CD8-positive, alpha-beta memory T cell (primary cell): Measurements from ENCODE around the gene ATOX1. TPM values are rescaled to one million over a fixed set of nuclear protein-coding genes. Genes with fewer than 3 reads are reported as not detected.
A peak's percentile ranks its signal among the peaks of the same experiment; 100 is the strongest.
"Not testable (repeated sequence)": the region's sequence is repeated elsewhere in the genome, so short reads cannot be mapped to it uniquely, and the experiment has no call there.

ENCODE experiments used
- CTCF ChIA-PET: fragments of 350-600 bp; sonication (Branson Sonifier 250); formaldehyde crosslinking; loops from one replicate; lab custom pipeline; 2021; ENCODE audit warnings: antibody characterized with exemption; lab: Charles Lee
- POLR2A ChIA-PET: fragments of 350-600 bp; sonication (Branson Sonifier 250); formaldehyde crosslinking; loops from one replicate; lab custom pipeline; 2021; ENCODE audit warnings: antibody characterized with exemption; lab: Charles Lee
- DNase-seq, 5 donors: peaks; one replicate each; pipeline versions ENCODE4 v3.0.0 to v3.0.0-alpha.2; 2020 to 2022; ENCODE audit warnings: mixed read lengths in 1 of 5
- H3K27ac ChIP-seq: one replicate; pipeline ENCODE4 v1.7.0; 2013; ENCODE audit warnings: low read depth, mild to moderate bottlenecking, low read length, moderate library complexity
- H3K27me3 ChIP-seq: 2 replicates; pipeline ENCODE4 v1.7.0; 2013; ENCODE audit warnings: low read length, mild to moderate bottlenecking; ENCODE audit not compliant: insufficient read depth, poor library complexity, severe bottlenecking
- H3K36me3 ChIP-seq: 2 replicates; pipeline ENCODE4 v1.7.0; 2013; ENCODE audit warnings: mild to moderate bottlenecking, low read length, moderate library complexity; ENCODE audit not compliant: insufficient read depth
- H3K4me1 ChIP-seq: 2 replicates; pipeline ENCODE4 v1.7.0; 2013; ENCODE audit warnings: mild to moderate bottlenecking, low read length, moderate library complexity; ENCODE audit not compliant: insufficient read depth
- H3K4me3 ChIP-seq: 2 replicates; pipeline ENCODE4 v1.7.0; 2013; ENCODE audit warnings: mild to moderate bottlenecking, low read length
- H3K9me3 ChIP-seq: 2 replicates; pipeline ENCODE4 v1.7.0; 2013; ENCODE audit warnings: mild to moderate bottlenecking, low read length
- H3K27ac Mint-ChIP-seq, 8 donors: one replicate each; pipeline ENCODE4 v1.8.0; 2020 to 2021; ENCODE audit warnings: mixed read lengths in 8 of 8, mild to moderate bottlenecking in 6 of 8, inconsistent platforms in 3 of 8, moderate library complexity in 3 of 8
- H3K27me3 Mint-ChIP-seq, 2 donors: one replicate each; pipeline ENCODE4 v1.8.0; 2020 to 2021; ENCODE audit warnings: mixed read lengths in 2 of 2, mild to moderate bottlenecking in 1 of 2, moderate library complexity in 1 of 2
- H3K36me3 Mint-ChIP-seq, 3 donors: one replicate each; pipeline ENCODE4 v1.8.0; 2020 to 2021; ENCODE audit warnings: mixed read lengths in 3 of 3, inconsistent platforms in 1 of 3, mild to moderate bottlenecking in 1 of 3
- H3K4me1 Mint-ChIP-seq, 3 donors: one replicate each; pipeline ENCODE4 v1.8.0; 2020 to 2021; ENCODE audit warnings: mixed read lengths in 3 of 3, inconsistent platforms in 1 of 3, mild to moderate bottlenecking in 1 of 3
- H3K4me3 Mint-ChIP-seq, 7 donors: one replicate each; pipeline ENCODE4 v1.8.0; 2020 to 2021; ENCODE audit warnings: mixed read lengths in 7 of 7, mild to moderate bottlenecking in 6 of 7, moderate library complexity in 4 of 7, inconsistent platforms in 2 of 7
- H3K9me3 Mint-ChIP-seq, 5 donors: one replicate each; pipeline ENCODE4 v1.8.0; 2020 to 2022; ENCODE audit warnings: mixed read lengths in 5 of 5, mild to moderate bottlenecking in 3 of 5, moderate library complexity in 2 of 5, inconsistent platforms in 1 of 5
- polyA plus RNA-seq: library from polyadenylated mRNA; unstranded; fragments of 300-500 nt; fragmentation: Illumina TruSeq; gene quantifications from one replicate; pipeline ENCODE4 v1.2.3, GENCODE V29; 2021
- total RNA-seq, 2 experiments: library from RNA; stranded (reverse); gene quantifications; one replicate each; pipeline ENCODE4 v1.2.3, GENCODE V29; 2021

The ATOX1 gene
- total and polyA plus RNA-seq, 3 experiments from 2014 or later, result 67.7 to 103 (median 91.0) TPM

- Mint-ChIP-seq H3K9me3 (peaks cover 3 to 12% (median 8%) of the 10 kb centered on the region in 5 donors), H3K27me3 (peaks cover 0 to 1% of the 10 kb centered on the region in 2 donors), H3K4me1 (no peaks in the 10 kb centered on the region), H3K27ac (no peak overlapping the region), H3K4me3 (no peak overlapping the region), H3K36me3 (peaks cover 15 to 33% (median 27%) of the 10 kb centered on the region in 3 donors)
- H3K4me1 ChIP-seq, result no peaks in the 10 kb centered on the region
- POLR2A ChIA-PET, result no interaction called here
- H3K9me3 ChIP-seq, result no peaks in the 10 kb centered on the region
- H3K4me3 ChIP-seq, result no peak overlapping the region
- no peak overlapping the region for H3K27ac ChIP-seq
- DNase-seq, result no peak
- H3K36me3 ChIP-seq, result no peaks in the 10 kb centered on the region
- CTCF ChIA-PET, result interaction anchor here (1.7 kb wide), 1 partner anchor 9 kb away, joined by 4 read pairs; no protein-coding TSS in a partner anchor
- H3K27me3 ChIP-seq, result no peaks in the 10 kb centered on the region
Measured at GRCh38 chr5:151730381-151730780, 28.1 kb downstream of the ATOX1 start.

GRCh38 chr5:151729597-151729996 lies 28.8 kb downstream of the ATOX1 start:
- peaks cover 3 to 12% (median 8%) of the 10 kb centered on the region in 5 donors for H3K9me3 Mint-ChIP-seq
- H3K9me3 ChIP-seq, H3K36me3 ChIP-seq, CTCF ChIA-PET, H3K27ac Mint-ChIP-seq, H3K4me1 ChIP-seq, DNase-seq, POLR2A ChIA-PET, H3K27me3 ChIP-seq, H3K4me1 Mint-ChIP-seq, H3K27ac ChIP-seq, H3K4me3 Mint-ChIP-seq, H3K27me3 Mint-ChIP-seq, H3K4me3 ChIP-seq: not testable (repeated sequence)
- H3K36me3 Mint-ChIP-seq, result peaks cover 15 to 30% (median 27%) of the 10 kb centered on the region in 3 donors

GRCh38 chr5:151724360-151724759 lies 34.1 kb downstream of the ATOX1 start:
- no peak overlapping the region for H3K4me3 ChIP-seq
- no peak overlapping the region for H3K27ac ChIP-seq
- H3K4me1 Mint-ChIP-seq, result no peaks in the 10 kb centered on the region
- H3K4me3 Mint-ChIP-seq, result no peak overlapping the region
- ChIA-PET POLR2A (no interaction called here), CTCF (no interaction called here)
- H3K9me3 ChIP-seq, result no peaks in the 10 kb centered on the region
- DNase-seq, result no peak
- no peaks in the 10 kb centered on the region for H3K4me1 ChIP-seq
- peaks cover 2 to 9% (median 3%) of the 10 kb centered on the region in 3 donors for H3K36me3 Mint-ChIP-seq
- H3K36me3 ChIP-seq, result no peaks in the 10 kb centered on the region
- H3K27me3 ChIP-seq, result no peaks in the 10 kb centered on the region
- no peaks in the 10 kb centered on the region for H3K27me3 Mint-ChIP-seq
- peaks cover 0 to 3% (median 2%) of the 10 kb centered on the region in 5 donors for H3K9me3 Mint-ChIP-seq
- H3K27ac Mint-ChIP-seq, result peak overlapping the region in 1 of 8 donors; percentile 38

- Mint-ChIP-seq H3K27me3 (no peaks in the 10 kb centered on the region), H3K27ac (no peak overlapping the region), H3K36me3 (peaks cover 0 to 2% (median 0%) of the 10 kb centered on the region in 3 donors), H3K4me3 (no peak overlapping the region), H3K4me1 (no peaks in the 10 kb centered on the region), H3K9me3 (no peaks in the 10 kb centered on the region)
- no peak overlapping the region for H3K4me3 ChIP-seq
- no peaks in the 10 kb centered on the region for H3K27me3 ChIP-seq
- no peaks in the 10 kb centered on the region for H3K9me3 ChIP-seq
- ChIA-PET POLR2A (no interaction called here), CTCF (no interaction called here)
- no peaks in the 10 kb centered on the region for H3K4me1 ChIP-seq
- H3K27ac ChIP-seq, result no peak overlapping the region
- no peak for DNase-seq
- no peaks in the 10 kb centered on the region for H3K36me3 ChIP-seq
Measured at GRCh38 chr5:151722546-151722945, 35.9 kb downstream of the ATOX1 start.

- no peaks in the 10 kb centered on the region for H3K27me3 Mint-ChIP-seq
- H3K36me3 Mint-ChIP-seq, result peaks cover 0 to 2% (median 0%) of the 10 kb centered on the region in 3 donors
- H3K36me3 ChIP-seq, result no peaks in the 10 kb centered on the region
- H3K27me3 ChIP-seq, result no peaks in the 10 kb centered on the region
- no peak overlapping the region for H3K27ac ChIP-seq
- no peak overlapping the region for H3K4me3 ChIP-seq
- CTCF ChIA-PET, result no interaction called here
- H3K4me1 Mint-ChIP-seq, result no peaks in the 10 kb centered on the region
- H3K4me1 ChIP-seq, result no peaks in the 10 kb centered on the region
- no peaks in the 10 kb centered on the region for H3K9me3 ChIP-seq
- H3K27ac Mint-ChIP-seq, result no peak overlapping the region
- no peak overlapping the region for H3K4me3 Mint-ChIP-seq
- H3K9me3 Mint-ChIP-seq, result no peaks in the 10 kb centered on the region
- no peak for DNase-seq
- POLR2A ChIA-PET, result no interaction called here
Measured at GRCh38 chr5:151721812-151722391, 36.5 kb downstream of the ATOX1 start.

GRCh38 chr5:151721087-151721646 lies 37.3 kb downstream of the ATOX1 start:
- Mint-ChIP-seq H3K4me1 (no peaks in the 10 kb centered on the region), H3K27me3 (peaks cover 0 to 2% of the 10 kb centered on the region in 2 donors), H3K4me3 (no peak overlapping the region), H3K36me3 (peaks cover 0 to 2% (median under 1%) of the 10 kb centered on the region in 3 donors), H3K27ac (peak overlapping the region in 1 of 8 donors; percentile 4), H3K9me3 (no peaks in the 10 kb centered on the region)
- Histone ChIP-seq H3K4me1 (no peaks in the 10 kb centered on the region), H3K27me3 (no peaks in the 10 kb centered on the region), H3K9me3 (no peaks in the 10 kb centered on the region), H3K36me3 (no peaks in the 10 kb centered on the region), H3K4me3 (no peak overlapping the region), H3K27ac (no peak overlapping the region)
- ChIA-PET CTCF (no interaction called here), POLR2A (no interaction called here)
- no peak for DNase-seq

GRCh38 chr5:151720215-151720614 lies 38.2 kb downstream of the ATOX1 start:
- CTCF ChIA-PET, result no interaction called here
- Histone ChIP-seq H3K4me3 (no peak overlapping the region), H3K9me3 (no peaks in the 10 kb centered on the region), H3K27ac (no peak overlapping the region), H3K27me3 (no peaks in the 10 kb centered on the region), H3K36me3 (no peaks in the 10 kb centered on the region), H3K4me1 (no peaks in the 10 kb centered on the region)
- Mint-ChIP-seq H3K27me3 (peaks cover 0 to 2% of the 10 kb centered on the region in 2 donors), H3K9me3 (peaks cover 0 to under 1% (median 0%) of the 10 kb centered on the region in 5 donors), H3K36me3 (peaks cover 0 to 8% (median 2%) of the 10 kb centered on the region in 3 donors), H3K4me1 (no peaks in the 10 kb centered on the region), H3K4me3 (no peak overlapping the region), H3K27ac (no peak overlapping the region)
- POLR2A ChIA-PET, result no interaction called here
- DNase-seq, result no peak

- Histone ChIP-seq H3K36me3 (no peaks in the 10 kb centered on the region), H3K4me3 (no peak overlapping the region), H3K27me3 (no peaks in the 10 kb centered on the region), H3K9me3 (no peaks in the 10 kb centered on the region), H3K27ac (no peak overlapping the region), H3K4me1 (no peaks in the 10 kb centered on the region)
- Mint-ChIP-seq H3K27me3 (peaks cover 0 to 4% of the 10 kb centered on the region in 2 donors), H3K36me3 (peaks cover 0 to 13% (median 2%) of the 10 kb centered on the region in 3 donors), H3K4me3 (no peak overlapping the region), H3K9me3 (peaks cover 0 to 6% (median 0%) of the 10 kb centered on the region in 5 donors), H3K27ac (no peak overlapping the region), H3K4me1 (no peaks in the 10 kb centered on the region)
- no peak for DNase-seq
- ChIA-PET CTCF (no interaction called here), POLR2A (no interaction called here)
Measured at GRCh38 chr5:151719228-151720000, 39.0 kb downstream of the ATOX1 start.
